ENCODE results near the gene ZBTB24.

ZBTB24 gene

DNA sequence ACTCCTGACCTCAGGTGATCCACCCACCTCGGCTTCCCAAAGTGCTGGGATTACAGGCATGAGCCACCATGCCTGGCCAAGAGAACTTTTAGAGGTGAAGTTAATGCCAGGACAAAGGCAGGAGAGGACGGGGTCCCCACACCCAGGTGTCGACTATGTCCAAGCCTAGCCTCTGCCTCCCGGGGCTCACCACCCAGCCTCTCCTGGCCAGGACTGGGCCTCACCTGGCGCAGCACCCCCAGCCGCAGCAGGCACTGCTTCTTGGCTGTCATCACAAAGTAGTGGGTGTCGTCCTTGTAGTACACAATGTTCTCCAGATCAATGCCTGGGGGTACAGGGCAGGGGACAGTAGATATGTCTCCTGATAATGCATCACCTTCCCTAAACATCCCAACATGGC is 31.6 kb downstream of the ZBTB24 start:
- TF ChIP-seq, protein P1, sequence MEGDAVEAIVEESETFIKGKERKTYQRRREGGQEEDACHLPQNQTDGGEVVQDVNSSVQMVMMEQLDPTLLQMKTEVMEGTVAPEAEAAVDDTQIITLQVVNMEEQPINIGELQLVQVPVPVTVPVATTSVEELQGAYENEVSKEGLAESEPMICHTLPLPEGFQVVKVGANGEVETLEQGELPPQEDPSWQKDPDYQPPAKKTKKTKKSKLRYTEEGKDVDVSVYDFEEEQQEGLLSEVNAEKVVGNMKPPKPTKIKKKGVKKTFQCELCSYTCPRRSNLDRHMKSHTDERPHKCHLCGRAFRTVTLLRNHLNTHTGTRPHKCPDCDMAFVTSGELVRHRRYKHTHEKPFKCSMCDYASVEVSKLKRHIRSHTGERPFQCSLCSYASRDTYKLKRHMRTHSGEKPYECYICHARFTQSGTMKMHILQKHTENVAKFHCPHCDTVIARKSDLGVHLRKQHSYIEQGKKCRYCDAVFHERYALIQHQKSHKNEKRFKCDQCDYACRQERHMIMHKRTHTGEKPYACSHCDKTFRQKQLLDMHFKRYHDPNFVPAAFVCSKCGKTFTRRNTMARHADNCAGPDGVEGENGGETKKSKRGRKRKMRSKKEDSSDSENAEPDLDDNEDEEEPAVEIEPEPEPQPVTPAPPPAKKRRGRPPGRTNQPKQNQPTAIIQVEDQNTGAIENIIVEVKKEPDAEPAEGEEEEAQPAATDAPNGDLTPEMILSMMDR (conservative IDR thresholded peaks at IDR 0.05; ENCODE audit: low read depth, low read length) = no peak
- DNase-seq (ENCODE audit: low read depth) = no peak
- no peak overlapping the region for H3K4me3 ChIP-seq (ENCODE audit: low read length)

DNA sequence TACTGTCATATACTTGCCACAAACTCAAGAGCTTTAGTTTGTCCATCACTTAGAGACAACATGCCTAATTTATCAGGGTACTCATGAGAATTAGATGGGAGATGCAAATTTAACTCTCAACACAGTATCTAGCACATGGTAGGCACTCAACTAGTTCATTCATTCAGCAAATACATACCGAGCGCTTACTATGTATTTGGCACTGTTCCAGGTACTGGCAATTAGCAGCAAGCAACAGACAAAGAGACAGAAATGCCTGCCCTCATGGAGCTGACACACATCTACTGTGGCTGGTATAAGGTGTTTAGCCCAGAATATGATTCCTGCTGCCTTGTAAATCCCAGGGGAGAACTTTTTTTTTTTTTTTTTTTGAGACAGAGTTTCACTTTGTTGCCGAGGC is 32.2 kb downstream of the ZBTB24 start:
- DNase-seq (ENCODE audit: low read depth) = no peak
- H3K4me3 ChIP-seq (ENCODE audit: low read length) = no peak overlapping the region
- TF ChIP-seq, protein P1 (conservative IDR thresholded peaks at IDR 0.05; ENCODE audit: low read depth, low read length) = no peak

DNA sequence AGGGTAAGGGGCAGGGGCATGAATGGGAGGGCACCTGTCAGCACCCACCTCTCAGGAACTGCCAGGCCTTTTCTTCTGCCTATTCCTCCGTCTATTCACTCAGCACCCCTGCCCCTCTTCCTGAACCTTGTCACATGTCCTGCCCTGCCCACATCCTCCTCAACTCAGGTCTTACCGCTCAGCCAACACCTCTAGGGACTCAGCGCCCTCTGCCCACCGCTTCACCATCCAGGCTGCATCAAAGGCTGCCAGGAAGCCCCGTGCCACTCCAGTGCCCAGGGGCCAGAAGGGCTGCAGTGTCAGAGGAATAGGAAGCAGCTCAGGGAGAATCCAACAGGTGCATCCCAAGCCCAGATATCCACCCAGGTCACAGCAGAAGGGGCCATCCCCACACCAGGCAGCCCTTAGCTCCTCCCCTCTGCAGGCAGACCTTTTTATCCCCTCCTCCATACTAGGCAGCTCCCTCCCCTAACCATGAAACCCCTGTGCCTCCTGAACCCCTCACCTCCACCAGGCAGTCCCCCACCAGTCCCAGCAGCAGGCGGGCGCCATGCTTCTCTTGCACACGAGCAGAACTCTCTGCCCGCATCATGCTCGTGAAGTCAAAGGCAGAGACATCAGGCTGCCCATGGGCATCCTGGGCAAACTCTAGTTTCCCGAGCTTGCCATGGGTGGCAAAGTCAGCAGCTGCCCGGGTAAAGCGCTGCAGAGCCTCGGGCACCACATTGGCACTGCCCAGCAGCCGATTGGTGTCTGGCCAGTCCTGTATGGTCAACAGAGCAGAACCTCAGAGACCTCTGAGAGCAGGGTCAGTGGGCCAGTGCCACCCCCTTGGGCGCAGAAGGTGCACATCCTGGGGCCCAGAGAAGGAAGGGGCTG is 33.0 kb downstream of the ZBTB24 start:
- no peak for DNase-seq (ENCODE audit: low read depth)
- H3K4me3 ChIP-seq (ENCODE audit: low read length) = no peak overlapping the region
- TF ChIP-seq, protein P1 (conservative IDR thresholded peaks at IDR 0.05; ENCODE audit: low read depth, low read length) = no peak

DNA sequence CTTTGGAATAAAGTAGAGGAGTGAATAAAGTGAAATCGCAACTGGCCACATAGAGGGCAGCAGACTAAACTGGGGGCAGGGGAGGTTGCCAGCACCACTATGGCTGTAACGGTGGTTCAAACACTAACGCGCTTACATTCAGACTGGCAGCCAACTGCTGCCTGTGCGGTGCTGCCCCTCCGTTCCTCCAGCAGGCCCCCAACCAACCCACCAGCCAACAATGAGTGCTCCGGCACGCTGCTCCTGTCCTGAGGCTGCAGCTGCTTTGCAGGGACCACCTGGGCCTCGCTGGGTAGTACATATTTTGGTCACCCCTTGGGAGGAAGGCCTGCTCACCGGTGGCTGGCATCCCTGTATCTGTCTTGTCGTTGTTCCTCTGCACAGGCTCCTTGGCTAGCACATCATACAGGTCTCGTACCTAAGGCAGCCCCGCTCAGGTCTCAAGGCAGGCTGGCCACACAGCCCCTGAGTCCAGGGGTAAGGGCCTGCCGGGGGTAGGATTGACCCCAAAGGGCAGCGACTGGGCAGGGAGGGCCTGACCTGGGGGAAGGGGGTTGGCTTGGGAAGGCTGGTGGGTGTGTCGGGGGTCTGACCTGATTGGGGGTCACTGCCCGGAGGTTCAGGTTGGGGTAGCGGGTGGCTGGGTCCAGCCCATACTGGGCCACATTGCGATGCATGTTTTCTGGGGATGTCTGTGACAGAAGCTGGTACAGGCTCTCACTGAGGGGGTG is 33.8 kb downstream of the ZBTB24 start:
- TF ChIP-seq, protein P1 (conservative IDR thresholded peaks at IDR 0.05; ENCODE audit: low read depth, low read length) = no peak
- no peak for DNase-seq (ENCODE audit: low read depth)
- H3K4me3 ChIP-seq (ENCODE audit: low read length) = no peak overlapping the region

DNA sequence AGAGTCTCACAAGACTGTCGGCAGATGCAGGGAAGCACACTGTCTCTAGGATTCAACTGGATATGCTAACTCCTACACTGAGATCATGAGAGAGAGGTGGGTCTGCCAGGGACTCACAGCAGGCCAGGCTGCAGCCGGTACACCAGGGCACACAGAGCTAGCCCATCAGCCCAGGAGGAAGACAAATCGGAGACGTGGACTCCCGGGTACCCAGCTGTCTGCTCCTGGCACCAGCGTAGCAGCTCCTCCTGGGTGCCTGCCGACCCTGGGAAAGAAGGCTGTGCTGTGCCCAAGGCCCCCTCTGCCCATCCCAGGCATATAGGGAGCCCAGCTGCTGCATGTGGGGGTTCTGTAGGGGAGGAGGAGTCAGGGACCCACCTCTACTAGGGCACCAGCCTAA is 34.4 kb downstream of the ZBTB24 start:
- TF ChIP-seq, protein P1 (conservative IDR thresholded peaks at IDR 0.05; ENCODE audit: low read depth, low read length) = no peak
- DNase-seq (ENCODE audit: low read depth) = no peak
- no peak overlapping the region for H3K4me3 ChIP-seq (ENCODE audit: low read length)

DNA sequence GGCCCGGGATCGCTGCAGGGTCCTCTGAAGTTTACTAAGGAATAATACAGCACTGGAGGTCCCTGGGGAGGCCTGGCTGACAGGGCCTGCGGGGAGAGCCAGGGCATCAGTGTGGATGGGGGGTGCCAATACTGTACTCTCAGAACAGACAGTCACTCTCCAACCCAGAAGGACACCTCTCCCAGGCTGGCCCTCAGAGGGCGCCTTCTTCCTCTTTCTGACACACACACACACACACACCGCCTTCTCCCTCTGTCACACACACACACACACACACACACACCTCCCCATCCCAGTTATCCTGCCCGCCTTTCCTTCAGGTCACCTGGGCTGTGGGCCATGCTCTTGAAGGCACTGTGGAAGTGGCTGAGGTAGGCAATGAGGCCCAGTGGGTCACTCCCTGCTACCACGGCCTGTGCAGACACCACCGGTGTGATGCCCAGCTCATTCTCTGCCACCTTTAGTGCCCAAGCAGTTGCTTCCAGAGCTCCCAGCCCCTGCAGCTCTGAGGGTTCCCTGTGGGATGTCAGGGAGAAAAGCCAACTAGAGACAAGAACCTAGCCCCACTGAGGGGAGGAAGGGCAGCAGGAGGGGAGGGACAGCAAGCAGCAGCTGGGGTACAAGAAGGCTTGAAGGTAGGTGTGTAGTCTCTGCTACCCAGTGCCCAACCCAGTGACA is 35.0 kb downstream of the ZBTB24 start:
- TF ChIP-seq, protein P1 (conservative IDR thresholded peaks at IDR 0.05; ENCODE audit: low read depth, low read length) = no peak
- DNase-seq (ENCODE audit: low read depth) = no peak

More for the DNA sequence above, 35.0 kb downstream of the ZBTB24 start:
- H3K4me3 ChIP-seq (ENCODE audit: low read length) = no peak overlapping the region
